ENCODE data around the gene SCD.

SCD gene

GRCh38 chr10:100396605-100397004 is 49.6 kb downstream of the SCD start:
- DNase-seq (ENCODE audit: low read depth in 2 of 2, low spot score in 1 of 2), result no peak

DNA sequence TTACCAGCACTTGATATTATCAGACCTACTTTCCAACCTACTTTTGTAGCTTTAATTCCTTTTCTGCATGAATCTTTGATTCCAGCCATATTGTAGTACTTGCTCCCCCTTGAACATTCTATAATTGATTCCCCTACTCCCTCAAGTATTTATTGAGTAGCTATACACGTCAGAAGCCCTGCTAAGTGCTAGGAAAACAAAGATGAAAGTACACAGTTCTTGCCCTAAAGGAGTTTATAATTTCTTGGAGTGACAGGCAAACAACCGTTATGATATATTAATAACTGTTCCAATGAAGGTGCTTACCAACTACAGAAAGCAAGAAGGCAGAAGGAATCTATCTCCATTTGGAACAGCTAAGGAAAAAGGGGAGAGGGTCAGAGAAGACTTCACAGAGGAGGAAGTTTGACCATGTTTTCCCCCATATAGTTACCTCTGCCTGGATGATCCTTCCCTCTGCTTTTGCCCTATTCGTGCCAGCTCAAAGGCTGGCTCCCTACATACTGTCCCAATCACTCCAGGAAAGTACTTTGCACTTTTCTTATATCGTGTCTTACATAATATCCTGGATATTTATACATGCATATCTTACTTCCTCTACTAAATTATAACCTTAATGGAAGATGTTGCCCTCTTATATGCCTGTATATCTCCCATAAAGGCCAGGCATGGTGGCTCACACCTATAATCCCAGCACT is 54.7 kb downstream of the SCD start:
- DNase-seq (ENCODE audit: low read depth in 2 of 2, low spot score in 1 of 2), result no peak

- no peak for DNase-seq (ENCODE audit: low read depth in 2 of 2, low spot score in 1 of 2)
These were observed 56.7 kb downstream of the SCD start for GRCh38 chr10:100403734-100404133.

DNA sequence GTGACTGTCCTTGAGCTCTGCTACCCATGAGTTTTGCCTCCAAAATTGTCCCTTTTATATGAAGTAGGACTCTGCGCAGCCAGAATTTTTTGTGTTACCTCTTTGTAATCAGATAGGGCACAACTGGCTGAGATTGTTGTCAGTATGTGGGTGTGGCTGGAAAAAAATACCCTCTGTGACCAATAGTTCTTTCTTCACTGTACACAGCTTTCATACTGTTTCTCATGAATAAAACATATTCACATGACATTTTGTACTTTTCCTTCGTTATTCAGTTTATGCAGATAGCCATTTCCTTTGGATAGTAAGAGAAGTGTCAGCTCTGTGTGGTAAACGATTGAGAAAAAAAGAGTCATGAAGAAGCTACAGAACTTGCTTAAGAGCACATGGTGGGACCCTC is 66.1 kb downstream of the SCD start:
- DNase-seq (ENCODE audit: low read depth in 2 of 2, low spot score in 1 of 2), result no peak
